Lower leg skin (tissue), 3 donors: ENCODE measurements around the gene TRIM25.

Source experiments
- POLR2A ChIP-seq, 2 donors: fragments of 450-650 bp; IDR thresholded peaks; one replicate each; pipeline ENCODE4 v1.6.1; 2016 to 2017; ENCODE audit warnings: antibody characterized with exemption in 2 of 2, mild to moderate bottlenecking in 1 of 2, moderate library complexity in 1 of 2
- TF ChIP-seq, protein P1 (sequence below), 3 donors: fragments of 450-650 bp; IDR thresholded peaks; one replicate each; pipeline ENCODE4 v1.5.1; 2016; ENCODE audit warnings: antibody characterized with exemption in 3 of 3, mild to moderate bottlenecking in 3 of 3, moderate library complexity in 2 of 3

GRCh38 chr17:56913000-56913311 lies 893 bp downstream of the TRIM25 start:
- TF ChIP-seq POLR2A (IDR thresholded peaks at IDR 0.05), result no peak
- TF ChIP-seq, protein P1, sequence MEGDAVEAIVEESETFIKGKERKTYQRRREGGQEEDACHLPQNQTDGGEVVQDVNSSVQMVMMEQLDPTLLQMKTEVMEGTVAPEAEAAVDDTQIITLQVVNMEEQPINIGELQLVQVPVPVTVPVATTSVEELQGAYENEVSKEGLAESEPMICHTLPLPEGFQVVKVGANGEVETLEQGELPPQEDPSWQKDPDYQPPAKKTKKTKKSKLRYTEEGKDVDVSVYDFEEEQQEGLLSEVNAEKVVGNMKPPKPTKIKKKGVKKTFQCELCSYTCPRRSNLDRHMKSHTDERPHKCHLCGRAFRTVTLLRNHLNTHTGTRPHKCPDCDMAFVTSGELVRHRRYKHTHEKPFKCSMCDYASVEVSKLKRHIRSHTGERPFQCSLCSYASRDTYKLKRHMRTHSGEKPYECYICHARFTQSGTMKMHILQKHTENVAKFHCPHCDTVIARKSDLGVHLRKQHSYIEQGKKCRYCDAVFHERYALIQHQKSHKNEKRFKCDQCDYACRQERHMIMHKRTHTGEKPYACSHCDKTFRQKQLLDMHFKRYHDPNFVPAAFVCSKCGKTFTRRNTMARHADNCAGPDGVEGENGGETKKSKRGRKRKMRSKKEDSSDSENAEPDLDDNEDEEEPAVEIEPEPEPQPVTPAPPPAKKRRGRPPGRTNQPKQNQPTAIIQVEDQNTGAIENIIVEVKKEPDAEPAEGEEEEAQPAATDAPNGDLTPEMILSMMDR (IDR thresholded peaks at IDR 0.05), result no peak
